Measurements from ENCODE around the gene PDZD8. TPM values are rescaled to one million over a fixed set of nuclear protein-coding genes. Genes with fewer than 3 reads are reported as not detected.

PDZD8 gene
- total RNA-seq, 1 donor from 2014 or later = 31.7 TPM

DNA sequence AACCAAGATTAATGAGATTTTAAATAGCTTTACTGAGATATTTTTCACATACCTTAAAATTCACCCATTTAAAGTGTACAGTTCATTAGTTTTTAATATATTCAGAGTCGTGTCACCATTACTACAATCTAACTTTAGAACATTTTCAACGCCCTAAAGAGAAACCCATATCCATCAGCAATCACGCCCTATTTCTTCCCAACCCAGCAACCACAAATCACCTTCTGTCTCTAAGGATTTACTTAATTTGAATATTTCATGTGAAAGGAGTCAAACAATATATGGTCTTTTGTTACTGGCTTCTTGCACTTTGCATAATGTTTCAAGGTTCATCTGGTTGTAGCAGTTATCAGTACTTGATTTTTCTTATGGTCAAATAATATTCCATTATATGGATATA lies 25.1 kb upstream of the PDZD8 start:
- no peaks in the 10 kb centered on the region for H3K27me3 Mint-ChIP-seq
- H3K27ac Mint-ChIP-seq = no peak overlapping the region
- no peak overlapping the region for H3K4me3 Mint-ChIP-seq
- no peaks in the 10 kb centered on the region for H3K4me1 Mint-ChIP-seq (ENCODE audit: unreplicated experiment)
- H3K36me3 Mint-ChIP-seq = no peaks in the 10 kb centered on the region
- no peak for DNase-seq (ENCODE audit: extremely low spot score, unreplicated experiment)
- H3K9me3 Mint-ChIP-seq = no peaks in the 10 kb centered on the region
- TF ChIP-seq, protein P1, sequence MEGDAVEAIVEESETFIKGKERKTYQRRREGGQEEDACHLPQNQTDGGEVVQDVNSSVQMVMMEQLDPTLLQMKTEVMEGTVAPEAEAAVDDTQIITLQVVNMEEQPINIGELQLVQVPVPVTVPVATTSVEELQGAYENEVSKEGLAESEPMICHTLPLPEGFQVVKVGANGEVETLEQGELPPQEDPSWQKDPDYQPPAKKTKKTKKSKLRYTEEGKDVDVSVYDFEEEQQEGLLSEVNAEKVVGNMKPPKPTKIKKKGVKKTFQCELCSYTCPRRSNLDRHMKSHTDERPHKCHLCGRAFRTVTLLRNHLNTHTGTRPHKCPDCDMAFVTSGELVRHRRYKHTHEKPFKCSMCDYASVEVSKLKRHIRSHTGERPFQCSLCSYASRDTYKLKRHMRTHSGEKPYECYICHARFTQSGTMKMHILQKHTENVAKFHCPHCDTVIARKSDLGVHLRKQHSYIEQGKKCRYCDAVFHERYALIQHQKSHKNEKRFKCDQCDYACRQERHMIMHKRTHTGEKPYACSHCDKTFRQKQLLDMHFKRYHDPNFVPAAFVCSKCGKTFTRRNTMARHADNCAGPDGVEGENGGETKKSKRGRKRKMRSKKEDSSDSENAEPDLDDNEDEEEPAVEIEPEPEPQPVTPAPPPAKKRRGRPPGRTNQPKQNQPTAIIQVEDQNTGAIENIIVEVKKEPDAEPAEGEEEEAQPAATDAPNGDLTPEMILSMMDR (conservative IDR thresholded peaks at IDR 0.05) = no peak

DNA sequence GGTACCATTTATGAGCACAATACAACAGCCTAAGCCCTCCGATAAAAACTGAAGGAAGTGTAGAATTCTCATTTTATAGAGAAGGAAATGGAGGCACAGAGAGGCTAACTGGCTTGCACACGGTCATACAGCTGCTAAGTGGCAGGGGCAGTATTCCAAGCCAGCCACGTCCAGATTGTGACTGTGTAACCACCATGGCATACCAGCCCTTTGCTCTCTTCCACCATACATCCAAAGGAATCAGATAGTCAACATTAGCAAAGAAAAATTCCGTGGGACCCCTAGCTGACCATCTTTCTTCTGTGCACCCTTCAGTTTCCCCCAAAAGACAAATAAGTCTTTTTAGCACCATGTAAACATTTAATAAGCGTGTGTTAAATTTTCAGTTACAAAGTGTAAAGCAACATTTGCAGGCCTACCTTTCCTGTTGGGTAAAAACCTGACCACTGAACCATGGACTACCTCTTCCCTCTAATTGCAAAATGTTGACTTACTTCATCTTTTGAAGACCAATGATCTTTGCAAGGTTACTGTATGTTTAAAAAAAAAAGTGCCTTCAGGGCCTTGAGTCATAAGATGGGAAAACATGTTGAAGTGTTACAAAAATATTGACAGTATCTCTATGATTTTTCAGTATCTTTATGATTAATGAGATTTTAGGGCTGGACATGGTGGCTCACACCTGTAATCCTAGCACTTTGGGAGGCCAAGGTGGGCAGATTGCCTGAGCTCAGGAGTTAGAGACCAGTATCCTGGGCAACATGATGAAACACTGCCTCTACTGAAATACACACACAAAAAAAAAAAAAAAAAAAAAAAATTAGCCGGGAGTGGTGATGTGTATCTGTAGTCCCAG lies 24.3 kb upstream of the PDZD8 start:
- Mint-ChIP-seq H3K27me3 (no peaks in the 10 kb centered on the region), H3K4me1 (ENCODE audit: unreplicated experiment) (no peaks in the 10 kb centered on the region), H3K4me3 (no peak overlapping the region), H3K27ac (no peak overlapping the region), H3K9me3 (no peaks in the 10 kb centered on the region), H3K36me3 (no peaks in the 10 kb centered on the region)
- no peak for DNase-seq (ENCODE audit: extremely low spot score, unreplicated experiment)
- TF ChIP-seq, protein P1 (conservative IDR thresholded peaks at IDR 0.05) = no peak

DNA sequence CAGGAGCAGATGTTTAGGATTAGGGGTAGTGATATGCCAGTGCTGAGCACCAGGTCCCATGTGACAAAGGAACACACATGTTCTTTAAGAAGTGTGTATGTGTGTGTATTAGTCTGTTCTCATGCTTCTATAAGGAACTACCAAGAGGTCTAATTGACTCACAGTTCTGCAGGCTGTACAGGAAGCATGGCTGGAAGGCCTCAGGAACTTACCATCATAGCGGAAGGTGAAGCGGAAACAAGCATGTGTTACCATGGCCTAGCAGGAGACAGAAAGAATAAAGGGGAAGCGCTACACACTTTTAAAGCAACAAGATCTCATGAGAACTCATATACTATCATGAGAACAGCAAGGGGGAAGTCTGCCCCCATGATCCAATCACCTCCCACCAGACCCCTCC lies 22.8 kb upstream of the PDZD8 start:
- TF ChIP-seq, protein P1 (conservative IDR thresholded peaks at IDR 0.05) = no peak
- no peaks in the 10 kb centered on the region for H3K36me3 Mint-ChIP-seq
- DNase-seq (ENCODE audit: extremely low spot score, unreplicated experiment) = no peak
- no peaks in the 10 kb centered on the region for H3K4me1 Mint-ChIP-seq (ENCODE audit: unreplicated experiment)
- H3K9me3 Mint-ChIP-seq = no peaks in the 10 kb centered on the region
- no peak overlapping the region for H3K27ac Mint-ChIP-seq
- H3K4me3 Mint-ChIP-seq = no peak overlapping the region
- H3K27me3 Mint-ChIP-seq = no peaks in the 10 kb centered on the region

DNA sequence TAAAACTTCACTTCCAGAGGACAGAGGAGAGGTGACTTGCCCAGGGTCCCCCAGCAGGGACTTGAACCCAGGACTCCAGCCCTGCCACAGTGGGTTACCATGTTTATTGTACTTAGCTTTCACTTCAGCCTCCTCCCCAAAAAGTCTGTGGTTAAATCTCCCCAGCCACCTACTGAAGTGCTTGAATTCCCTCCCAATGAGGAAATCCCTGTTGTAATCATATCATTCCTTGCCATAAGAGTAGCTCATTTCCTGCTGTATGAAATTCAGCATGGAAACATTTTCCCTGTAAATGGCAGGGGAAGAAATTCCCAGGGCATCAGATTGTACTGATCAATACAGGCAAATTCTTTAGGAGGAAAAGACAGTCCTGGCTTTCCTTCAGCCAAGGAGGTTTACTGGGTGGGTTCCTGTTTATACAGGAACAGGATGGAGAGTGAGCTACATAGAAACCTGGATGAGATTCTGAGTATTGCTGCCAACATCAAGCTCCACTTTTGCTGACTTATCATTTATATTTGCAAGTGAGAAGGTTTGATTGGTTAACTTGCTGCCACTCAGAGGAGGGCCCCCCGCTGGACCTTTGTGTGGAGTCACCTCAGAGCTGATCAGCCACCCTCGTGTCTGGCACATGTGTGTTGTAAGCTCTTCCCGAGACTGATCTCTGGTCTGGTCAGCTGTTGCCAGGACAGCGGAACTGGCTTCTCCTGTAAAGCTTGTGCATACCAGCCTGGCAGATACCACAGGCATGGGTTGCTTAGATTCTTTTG lies 16.4 kb upstream of the PDZD8 start:
- Mint-ChIP-seq H3K36me3 (no peaks in the 10 kb centered on the region), H3K9me3 (no peaks in the 10 kb centered on the region), H3K4me3 (no peak overlapping the region), H3K4me1 (ENCODE audit: unreplicated experiment) (no peaks in the 10 kb centered on the region), H3K27ac (no peak overlapping the region), H3K27me3 (peaks cover 31% of the 10 kb centered on the region)
- TF ChIP-seq, protein P1 (conservative IDR thresholded peaks at IDR 0.05) = no peak
- DNase-seq (ENCODE audit: extremely low spot score, unreplicated experiment) = no peak

DNA sequence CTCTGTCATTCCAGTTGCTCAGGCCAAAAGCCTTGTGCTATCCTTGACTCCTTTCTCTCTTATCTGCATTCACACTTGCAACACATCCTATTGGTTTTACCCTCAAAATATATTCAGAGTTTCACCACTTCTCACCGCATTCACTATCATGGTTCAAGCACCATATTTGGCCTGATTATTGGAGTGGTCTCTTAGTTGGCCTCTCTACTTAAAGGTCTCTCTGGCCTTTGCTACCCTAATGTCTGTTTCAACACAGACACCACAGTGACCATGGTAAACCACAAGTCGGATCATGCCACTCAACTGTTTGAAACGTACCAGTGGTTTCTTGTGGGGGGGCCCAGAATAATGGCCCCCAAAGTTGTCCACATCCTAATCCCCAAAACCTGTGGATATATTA lies 15.2 kb upstream of the PDZD8 start:
- DNase-seq (ENCODE audit: extremely low spot score, unreplicated experiment) = no peak
- Mint-ChIP-seq H3K36me3 (no peaks in the 10 kb centered on the region), H3K9me3 (no peaks in the 10 kb centered on the region), H3K4me3 (no peak overlapping the region), H3K4me1 (ENCODE audit: unreplicated experiment) (no peaks in the 10 kb centered on the region), H3K27me3 (peaks cover 37% of the 10 kb centered on the region), H3K27ac (no peak overlapping the region)
- TF ChIP-seq, protein P1 (conservative IDR thresholded peaks at IDR 0.05) = no peak
